ENCODE results near the gene TAS2R43.
"Not testable (repeated sequence)": the region's sequence is repeated elsewhere in the genome, so short reads cannot be mapped to it uniquely, and the experiment has no call there.

TAS2R43 gene

GRCh38 chr12:11059041-11059440 is 33.1 kb downstream of the TAS2R43 start:
- no peak for DNase-seq

- no peak for DNase-seq
Observed at GRCh38 chr12:11055306-11055705, 36.8 kb downstream of the TAS2R43 start.

GRCh38 chr12:11049806-11050531 is 42.1 kb downstream of the TAS2R43 start:
- not testable (repeated sequence) for DNase-seq

GRCh38 chr12:11041366-11041765 is 50.7 kb downstream of the TAS2R43 start:
- DNase-seq: not testable (repeated sequence)

Data from T-helper 9 cell (primary cell).